Panc1 (cell line): ENCODE results near the gene DNAI2. TPM values are rescaled to one million over a fixed set of nuclear protein-coding genes. Genes with fewer than 3 reads are reported as not detected.

Experiments
- ATAC-seq: fragments of 200-7000 bp; cut with Tn5 transposase; 2 replicates; pipeline ENCODE4 v1.9.1; 2020; ENCODE audit warnings: mild to moderate bottlenecking, moderate library complexity
- BruUV-seq: library from RNA; stranded (reverse); fragments of 400-500 nt; replicated peaks from 2 replicates; lab custom pipeline; 2021; lab: Mats Ljungman, UMichigan
- CTCF ChIA-PET: fragments of 300-600 bp; sonication (Branson Sonifier 250); formaldehyde crosslinking; loops from one replicate; lab custom pipeline; 2022; ENCODE audit warnings: antibody characterized with exemption; lab: Charles Lee
- POLR2A ChIA-PET: fragments of 300-600 bp; sonication (Branson Sonifier 250); formaldehyde crosslinking; loops from one replicate; lab custom pipeline; 2022; ENCODE audit warnings: antibody characterized with exemption; lab: Charles Lee
- DNase-seq: peaks from one replicate; pipeline ENCODE4 v3.0.0-alpha.2; 2010; ENCODE audit warnings: low read depth, low spot score
- H3K27ac ChIP-seq: 2 replicates; pipeline ENCODE4 v1.5.1; 2011; ENCODE audit warnings: mild to moderate bottlenecking, low read length, inconsistent platforms
- H3K27me3 ChIP-seq: fragments of 200-500 bp; sonication (Bioruptor generic); 2 replicates; pipeline ENCODE4 v1.6.0; 2014; ENCODE audit warnings: low read length, inconsistent platforms; ENCODE audit not compliant: control insufficient read depth, insufficient read depth
- H3K36me3 ChIP-seq: fragments of 200-500 bp; sonication (Bioruptor generic); 2 replicates; pipeline ENCODE4 v1.5.1; 2014; ENCODE audit warnings: inconsistent platforms, mild to moderate bottlenecking, low read length, moderate library complexity; ENCODE audit not compliant: control insufficient read depth, insufficient read depth
- H3K4me1 ChIP-seq: 2 replicates; pipeline ENCODE4 v1.5.1; 2011; ENCODE audit warnings: inconsistent platforms, mild to moderate bottlenecking, low read length, moderate library complexity; ENCODE audit not compliant: control insufficient read depth, insufficient read depth
- H3K4me3 ChIP-seq, 2 experiments: 2 replicates each; pipeline ENCODE4 v1.5.1; 2011 to 2012; ENCODE audit warnings: low read depth in 2 of 2, low read length in 2 of 2, mild to moderate bottlenecking in 2 of 2, inconsistent platforms in 1 of 2, moderate library complexity in 1 of 2
- H3K9me3 ChIP-seq: fragments of 200-500 bp; sonication (Bioruptor generic); 2 replicates; pipeline ENCODE4 v1.5.1; 2014; ENCODE audit warnings: low read depth, mild to moderate bottlenecking, inconsistent platforms, low read length, moderate library complexity; ENCODE audit not compliant: control insufficient read depth, insufficient read depth
- POLR2AphosphoS5 ChIP-seq: IDR thresholded peaks from 2 replicates; pipeline ENCODE4 v1.6.1; 2012; ENCODE audit warnings: mild to moderate bottlenecking, low read depth, low read length, moderate library complexity
- SIN3A ChIP-seq: IDR thresholded peaks from 2 replicates; pipeline ENCODE4 v1.6.1; 2012; ENCODE audit warnings: low read depth, mild to moderate bottlenecking, low read length, moderate library complexity, borderline replicate concordance; ENCODE audit not compliant: insufficient read depth
- TCF7L2 ChIP-seq: IDR thresholded peaks from 2 replicates; pipeline ENCODE4 v1.6.1; 2011; ENCODE audit warnings: mild to moderate bottlenecking, low read depth, low read length, inconsistent platforms
- in situ Hi-C: cut with HindIII; loops from 2 replicates; pipeline ENCODE4 v1.10.0; 2016; ENCODE audit warnings: low sequenced_read_pairs, low pct_unique_long_range_greater_than_20kb
- intact Hi-C: fragments of 100-400 bp; cut with micrococcal nuclease; formaldehyde crosslinking; loops from one replicate; pipeline ENCODE4 v1.10.0; 2022; ENCODE audit not compliant: unreplicated experiment
- total RNA-seq: library from RNA; stranded (reverse); gene quantifications from one replicate; pipeline ENCODE4 v1.2.1, GENCODE V29; 2021; ENCODE audit not compliant: unreplicated experiment
- TF ChIP-seq, protein P1 (sequence below), 2 experiments: IDR thresholded peaks; 2 replicates each; pipeline ENCODE4 v1.6.1; 2011 to 2012; ENCODE audit warnings: low read depth in 2 of 2, control low read depth in 1 of 2, low read length in 1 of 2, mild to moderate bottlenecking in 1 of 2, moderate library complexity in 1 of 2; ENCODE audit not compliant: insufficient read depth in 1 of 2
- TF ChIP-seq, protein P2 (sequence below): fragments of 450-650 bp; IDR thresholded peaks from 2 replicates; pipeline ENCODE4 v1.5.1; 2017; ENCODE audit warnings: mild to moderate bottlenecking

DNAI2 gene
- total RNA-seq, 1 experiment from 2014 or later: not detected

DNA sequence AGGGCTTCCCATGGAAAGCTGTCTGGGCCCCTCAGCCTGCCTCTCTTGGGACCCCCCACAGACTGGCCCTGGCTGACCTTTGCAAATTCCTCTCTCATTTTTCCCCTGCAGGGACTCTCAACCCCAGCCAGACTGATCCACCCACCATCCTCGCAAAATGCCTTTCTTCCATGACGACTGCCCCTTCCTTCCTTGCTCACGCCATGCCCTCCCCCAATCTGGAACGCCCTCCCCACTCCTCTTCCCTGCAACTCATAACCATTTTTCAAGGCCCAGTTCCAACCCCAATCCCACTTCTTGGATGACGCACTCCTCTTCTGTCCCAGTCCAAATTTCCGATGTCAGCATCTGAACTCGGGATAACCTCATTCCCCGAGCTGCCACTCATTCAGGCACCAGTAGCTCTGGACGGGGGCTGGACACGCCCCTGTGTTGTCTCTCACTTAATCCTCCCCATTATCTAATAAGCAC lies 1.3 kb upstream of the DNAI2 start:
- TF ChIP-seq, protein P1, sequence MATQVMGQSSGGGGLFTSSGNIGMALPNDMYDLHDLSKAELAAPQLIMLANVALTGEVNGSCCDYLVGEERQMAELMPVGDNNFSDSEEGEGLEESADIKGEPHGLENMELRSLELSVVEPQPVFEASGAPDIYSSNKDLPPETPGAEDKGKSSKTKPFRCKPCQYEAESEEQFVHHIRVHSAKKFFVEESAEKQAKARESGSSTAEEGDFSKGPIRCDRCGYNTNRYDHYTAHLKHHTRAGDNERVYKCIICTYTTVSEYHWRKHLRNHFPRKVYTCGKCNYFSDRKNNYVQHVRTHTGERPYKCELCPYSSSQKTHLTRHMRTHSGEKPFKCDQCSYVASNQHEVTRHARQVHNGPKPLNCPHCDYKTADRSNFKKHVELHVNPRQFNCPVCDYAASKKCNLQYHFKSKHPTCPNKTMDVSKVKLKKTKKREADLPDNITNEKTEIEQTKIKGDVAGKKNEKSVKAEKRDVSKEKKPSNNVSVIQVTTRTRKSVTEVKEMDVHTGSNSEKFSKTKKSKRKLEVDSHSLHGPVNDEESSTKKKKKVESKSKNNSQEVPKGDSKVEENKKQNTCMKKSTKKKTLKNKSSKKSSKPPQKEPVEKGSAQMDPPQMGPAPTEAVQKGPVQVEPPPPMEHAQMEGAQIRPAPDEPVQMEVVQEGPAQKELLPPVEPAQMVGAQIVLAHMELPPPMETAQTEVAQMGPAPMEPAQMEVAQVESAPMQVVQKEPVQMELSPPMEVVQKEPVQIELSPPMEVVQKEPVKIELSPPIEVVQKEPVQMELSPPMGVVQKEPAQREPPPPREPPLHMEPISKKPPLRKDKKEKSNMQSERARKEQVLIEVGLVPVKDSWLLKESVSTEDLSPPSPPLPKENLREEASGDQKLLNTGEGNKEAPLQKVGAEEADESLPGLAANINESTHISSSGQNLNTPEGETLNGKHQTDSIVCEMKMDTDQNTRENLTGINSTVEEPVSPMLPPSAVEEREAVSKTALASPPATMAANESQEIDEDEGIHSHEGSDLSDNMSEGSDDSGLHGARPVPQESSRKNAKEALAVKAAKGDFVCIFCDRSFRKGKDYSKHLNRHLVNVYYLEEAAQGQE (IDR thresholded peaks at IDR 0.05; ENCODE audit: insufficient read depth in 1 of 2, low read depth in 2 of 2, low read length in 1 of 2): no peak
- H3K27me3 ChIP-seq: peaks cover 2% of the 10 kb centered on the region; the same call in 1 of the 2 replicates
- H3K9me3 ChIP-seq: no peaks in the 10 kb centered on the region
- DNase-seq (no peak), ATAC-seq (no peak)
- intact Hi-C loops: no loop called here
- H3K4me1 ChIP-seq: no peaks in the 10 kb centered on the region
- H3K27ac ChIP-seq: no peak overlapping the region
- BruUV-seq: no TSS peak
- ChIA-PET POLR2A (no interaction called here), CTCF (no interaction called here)
- no peaks in the 10 kb centered on the region for H3K36me3 ChIP-seq
- in situ Hi-C loops: no loop called here
- no peak overlapping the region for H3K4me3 ChIP-seq

DNA sequence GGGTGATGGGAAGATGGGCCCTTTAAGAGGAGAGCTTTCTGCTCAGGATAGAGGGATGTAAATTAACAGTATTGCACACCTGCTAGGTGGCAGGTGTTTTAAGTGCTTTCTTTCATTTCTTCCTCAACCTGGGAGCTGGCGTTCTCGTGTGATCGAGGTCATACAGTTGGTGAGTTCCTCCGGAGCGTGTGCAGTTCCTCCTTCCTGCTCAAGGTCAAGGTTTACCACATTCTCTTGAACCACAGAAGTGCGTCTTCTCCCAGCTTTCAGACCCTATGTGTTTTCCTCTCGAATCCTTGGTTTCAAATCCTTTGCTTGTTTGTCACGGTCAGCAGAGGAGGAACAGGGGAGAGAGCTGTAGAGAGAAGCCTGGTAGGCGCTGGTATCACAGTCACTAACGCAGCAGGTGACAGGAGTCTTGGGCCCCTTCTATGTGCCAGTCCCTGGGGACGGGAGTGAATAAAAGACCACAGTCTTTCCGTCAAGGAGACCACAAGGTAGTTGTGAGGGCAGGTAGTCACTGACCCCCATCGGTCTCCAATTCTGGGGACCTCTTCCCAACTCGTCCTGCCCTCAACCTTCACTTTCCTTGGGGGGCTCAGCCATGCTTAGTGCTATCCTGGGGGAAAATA lies 791 bp downstream of the DNAI2 start:
- CTCF ChIA-PET: interaction anchor here (0.7 kb wide), 1 partner anchor 93 kb away, joined by 3 read pairs; no protein-coding TSS in a partner anchor
- Histone ChIP-seq H3K4me3 (no peak overlapping the region), H3K9me3 (no peaks in the 10 kb centered on the region), H3K36me3 (no peaks in the 10 kb centered on the region), H3K27me3 (peaks cover 2% of the 10 kb centered on the region; the same call in 1 of the 2 replicates), H3K4me1 (no peaks in the 10 kb centered on the region), H3K27ac (no peak overlapping the region)
- TF ChIP-seq, protein P1 (IDR thresholded peaks at IDR 0.05; ENCODE audit: insufficient read depth in 1 of 2, low read depth in 2 of 2, low read length in 1 of 2): no peak
- TF ChIP-seq, protein P2, sequence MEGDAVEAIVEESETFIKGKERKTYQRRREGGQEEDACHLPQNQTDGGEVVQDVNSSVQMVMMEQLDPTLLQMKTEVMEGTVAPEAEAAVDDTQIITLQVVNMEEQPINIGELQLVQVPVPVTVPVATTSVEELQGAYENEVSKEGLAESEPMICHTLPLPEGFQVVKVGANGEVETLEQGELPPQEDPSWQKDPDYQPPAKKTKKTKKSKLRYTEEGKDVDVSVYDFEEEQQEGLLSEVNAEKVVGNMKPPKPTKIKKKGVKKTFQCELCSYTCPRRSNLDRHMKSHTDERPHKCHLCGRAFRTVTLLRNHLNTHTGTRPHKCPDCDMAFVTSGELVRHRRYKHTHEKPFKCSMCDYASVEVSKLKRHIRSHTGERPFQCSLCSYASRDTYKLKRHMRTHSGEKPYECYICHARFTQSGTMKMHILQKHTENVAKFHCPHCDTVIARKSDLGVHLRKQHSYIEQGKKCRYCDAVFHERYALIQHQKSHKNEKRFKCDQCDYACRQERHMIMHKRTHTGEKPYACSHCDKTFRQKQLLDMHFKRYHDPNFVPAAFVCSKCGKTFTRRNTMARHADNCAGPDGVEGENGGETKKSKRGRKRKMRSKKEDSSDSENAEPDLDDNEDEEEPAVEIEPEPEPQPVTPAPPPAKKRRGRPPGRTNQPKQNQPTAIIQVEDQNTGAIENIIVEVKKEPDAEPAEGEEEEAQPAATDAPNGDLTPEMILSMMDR: no peak
- no peak for TF ChIP-seq TCF7L2
- no peak for TF ChIP-seq POLR2AphosphoS5
- TF ChIP-seq SIN3A: no peak
- POLR2A ChIA-PET: no interaction called here
- intact Hi-C loops: no loop called here
- BruUV-seq: no TSS peak
- ATAC-seq: no peak
- no peak for DNase-seq
- in situ Hi-C loops: no loop called here
